Stimulated activated CD4-positive, alpha-beta T cell treated with anti-CD3 and anti-CD28 coated beads, TNF-alpha, amount 100 ng/mL, for 1 hour (primary cell): Measurements from ENCODE around the gene MAGI1.
"Not testable (repeated sequence)": the region's sequence is repeated elsewhere in the genome, so short reads cannot be mapped to it uniquely, and the experiment has no call there.

ENCODE experiments used
- DNase-seq, 3 donors: peaks; one replicate each; pipeline ENCODE4 v3.0.0-alpha.2; 2020; ENCODE audit warnings: low read depth in 3 of 3, low spot score in 1 of 3

MAGI1 gene

GRCh38 chr3:66039590-66039887 lies 821 bp upstream of the MAGI1 start:
- DNase-seq = no peak

- no peak for DNase-seq
Measured at GRCh38 chr3:66038384-66038725, 363 bp downstream of the MAGI1 start.

GRCh38 chr3:66037986-66038369 lies 740 bp downstream of the MAGI1 start:
- DNase-seq = no peak

- DNase-seq = no peak
Measured at GRCh38 chr3:66037330-66037985, 1.3 kb downstream of the MAGI1 start.

GRCh38 chr3:66036586-66037148 lies 2.1 kb downstream of the MAGI1 start:
- DNase-seq = no peak

- DNase-seq = no peak
Measured at GRCh38 chr3:66035763-66036477, 2.8 kb downstream of the MAGI1 start.

GRCh38 chr3:66033241-66034138 lies 5.2 kb downstream of the MAGI1 start:
- DNase-seq = no peak

- DNase-seq = no peak
Measured at GRCh38 chr3:66031102-66031698, 7.5 kb downstream of the MAGI1 start.

- DNase-seq = no peak
Measured at GRCh38 chr3:66029443-66029842, 9.3 kb downstream of the MAGI1 start.

- no peak for DNase-seq
Measured at GRCh38 chr3:66029014-66029413, 9.7 kb downstream of the MAGI1 start.

- DNase-seq = no peak
Measured at GRCh38 chr3:66028457-66028856, 10.3 kb downstream of the MAGI1 start.

GRCh38 chr3:66027099-66027498 lies 11.6 kb downstream of the MAGI1 start:
- DNase-seq = not testable (repeated sequence)

- DNase-seq = no peak
Measured at GRCh38 chr3:66023738-66024385, 14.9 kb downstream of the MAGI1 start.

GRCh38 chr3:66023229-66023628 lies 15.5 kb downstream of the MAGI1 start:
- DNase-seq = no peak

GRCh38 chr3:66021731-66022131 lies 17.0 kb downstream of the MAGI1 start:
- DNase-seq = no peak

- DNase-seq = no peak
Measured at GRCh38 chr3:66019896-66020295, 18.8 kb downstream of the MAGI1 start.

- no peak for DNase-seq
Measured at GRCh38 chr3:66018057-66019033, 20.4 kb downstream of the MAGI1 start.

GRCh38 chr3:66017591-66017990 lies 21.1 kb downstream of the MAGI1 start:
- no peak for DNase-seq

GRCh38 chr3:66017084-66017483 lies 21.6 kb downstream of the MAGI1 start:
- no peak for DNase-seq

GRCh38 chr3:66015841-66016240 lies 22.9 kb downstream of the MAGI1 start:
- no peak for DNase-seq
